GM19099 (cell line): ENCODE data around the gene RNPEPL1.

Source experiments
- POLR2A ChIP-seq: IDR thresholded peaks from 3 replicates; pipeline ENCODE4 v1.6.1; 2011; ENCODE audit warnings: low read depth; ENCODE audit not compliant: insufficient read length; ENCODE audit errors: extremely low read depth

The RNPEPL1 gene

DNA sequence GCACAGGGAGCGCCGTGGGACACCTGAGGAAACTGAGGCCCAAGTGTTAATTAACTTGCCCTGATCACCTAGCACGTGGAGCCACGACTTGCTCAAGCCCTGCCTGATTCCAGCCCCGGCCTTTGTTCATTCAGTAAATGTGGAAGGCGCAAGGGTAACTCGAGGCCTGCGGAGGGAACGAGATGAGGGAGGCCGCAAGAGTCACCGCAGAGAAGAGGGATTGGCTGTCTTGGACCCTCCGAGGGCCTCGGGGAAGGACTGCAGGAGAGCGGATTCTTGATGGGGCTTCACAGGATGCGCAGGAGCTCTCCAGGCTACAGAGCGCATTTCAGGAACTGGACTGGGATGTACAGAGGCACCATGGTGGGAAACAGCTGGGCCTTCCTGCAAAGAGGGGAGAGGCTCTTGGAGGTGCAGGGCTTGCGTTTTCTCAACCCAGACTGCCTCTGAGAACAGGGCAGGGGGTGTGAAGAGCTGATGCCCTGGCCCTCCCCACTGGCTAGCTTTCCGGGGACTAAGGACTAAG is 10.0 kb upstream of the RNPEPL1 start:
- no peak for TF ChIP-seq POLR2A

DNA sequence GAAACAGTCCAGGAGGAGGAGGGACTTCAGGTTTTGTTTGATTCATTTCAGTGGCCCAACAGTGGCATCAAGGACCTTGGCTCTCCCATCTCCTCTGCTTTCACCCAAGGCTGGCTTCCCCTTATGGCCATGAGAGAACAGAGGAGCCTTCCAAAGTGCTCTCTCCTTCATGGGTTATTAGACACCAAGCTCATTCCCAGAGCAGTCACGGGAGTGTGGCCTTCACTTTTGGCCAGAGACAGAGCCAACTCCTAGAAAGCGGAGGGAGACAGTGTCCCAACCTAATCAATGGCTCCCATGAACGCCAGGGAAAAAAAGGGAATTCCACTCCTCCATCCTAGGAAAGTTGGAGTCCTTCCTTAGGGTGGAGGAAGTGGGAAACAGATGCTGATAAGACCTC is 9.0 kb upstream of the RNPEPL1 start:
- no peak for TF ChIP-seq POLR2A

DNA sequence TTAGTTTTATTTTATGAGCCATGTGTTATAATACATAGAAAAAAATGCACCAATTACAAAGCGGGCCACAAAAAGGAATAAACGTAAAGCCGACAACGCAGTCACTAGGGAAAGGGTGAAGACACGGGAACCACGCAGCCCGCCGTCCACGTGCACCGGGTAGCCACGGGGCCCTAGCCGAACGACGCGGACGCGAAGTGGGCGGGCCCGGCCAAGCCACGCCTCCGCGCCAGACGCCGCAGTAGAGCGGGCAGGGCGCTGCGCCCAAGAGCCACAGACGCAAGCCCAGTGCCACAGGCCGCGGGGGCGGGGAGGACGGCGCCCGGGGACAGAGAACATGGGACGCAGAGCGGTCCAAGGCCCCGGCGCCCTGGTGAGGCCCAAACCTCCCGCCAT is 8.2 kb upstream of the RNPEPL1 start, which contains the start of gene DUSP28:
Gene DUSP28 (plus strand): TSS at position 274 of the 396 bp plus-strand sequence. CDS start 328 bp downstream, outside the sequence.
- TF ChIP-seq POLR2A, result peak; percentile 80

DNA sequence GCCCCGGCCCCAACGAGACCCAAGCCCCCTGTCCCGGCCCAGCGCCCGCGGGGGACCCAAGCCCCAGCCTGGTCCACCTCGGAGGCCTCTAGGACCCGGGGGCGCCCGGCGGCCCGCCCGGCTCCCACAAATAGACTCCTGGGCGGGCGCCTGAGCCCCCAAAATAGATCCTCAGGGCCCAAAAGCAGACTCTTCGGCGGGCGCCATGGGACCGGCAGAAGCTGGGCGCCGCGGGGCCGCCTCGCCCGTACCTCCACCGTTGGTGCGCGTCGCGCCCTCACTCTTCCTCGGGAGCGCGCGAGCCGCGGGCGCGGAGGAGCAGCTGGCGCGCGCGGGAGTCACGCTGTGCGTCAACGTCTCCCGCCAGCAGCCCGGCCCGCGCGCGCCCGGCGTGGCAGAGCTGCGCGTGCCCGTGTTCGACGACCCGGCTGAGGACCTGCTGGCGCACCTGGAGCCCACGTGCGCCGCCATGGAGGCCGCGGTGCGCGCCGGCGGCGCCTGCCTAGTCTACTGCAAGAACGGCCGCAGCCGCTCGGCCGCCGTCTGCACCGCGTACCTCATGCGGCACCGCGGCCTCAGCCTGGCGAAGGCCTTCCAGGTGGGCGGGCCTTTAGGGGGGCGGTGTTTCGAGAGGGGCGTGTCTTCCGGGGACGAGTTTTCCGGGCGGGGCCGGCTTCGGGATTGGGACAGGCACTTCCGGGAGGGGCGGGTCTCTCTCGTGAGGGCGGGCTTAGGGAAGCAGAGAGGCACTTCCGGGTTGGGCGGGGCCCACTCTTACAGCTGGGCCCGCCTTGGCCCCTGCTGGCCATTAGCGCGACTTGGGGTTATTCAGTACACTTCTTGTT is 7.6 kb upstream of the RNPEPL1 start:
- TF ChIP-seq POLR2A, result peak; percentile 95

DNA sequence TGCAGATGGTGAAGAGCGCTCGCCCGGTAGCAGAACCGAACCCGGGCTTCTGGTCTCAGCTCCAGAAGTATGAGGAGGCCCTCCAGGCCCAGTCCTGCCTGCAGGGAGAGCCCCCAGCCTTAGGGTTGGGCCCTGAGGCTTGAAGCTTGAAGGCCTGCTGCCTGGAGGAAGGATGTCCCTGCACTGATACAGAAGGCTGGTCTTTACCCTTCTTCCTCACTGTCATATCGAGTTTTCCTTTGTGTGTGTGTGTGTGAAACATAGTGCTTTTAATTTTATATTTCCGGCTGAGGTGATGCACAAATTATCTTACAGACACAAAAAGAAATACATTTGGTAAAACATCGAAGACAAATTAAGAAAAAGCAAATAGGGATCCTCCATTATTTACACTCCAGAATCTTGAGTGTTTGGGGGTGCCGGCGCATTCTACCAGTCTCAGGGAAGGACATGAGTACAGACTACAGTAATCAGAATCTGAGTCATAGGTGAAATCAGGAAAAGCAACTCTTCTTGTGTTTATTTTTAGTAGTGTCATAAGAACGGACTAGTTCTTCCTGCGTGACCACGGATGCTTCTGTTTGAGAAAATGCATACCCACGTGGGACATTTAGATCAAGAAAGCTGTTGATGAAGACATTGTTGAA is 6.8 kb upstream of the RNPEPL1 start:
- TF ChIP-seq POLR2A, result no peak

DNA sequence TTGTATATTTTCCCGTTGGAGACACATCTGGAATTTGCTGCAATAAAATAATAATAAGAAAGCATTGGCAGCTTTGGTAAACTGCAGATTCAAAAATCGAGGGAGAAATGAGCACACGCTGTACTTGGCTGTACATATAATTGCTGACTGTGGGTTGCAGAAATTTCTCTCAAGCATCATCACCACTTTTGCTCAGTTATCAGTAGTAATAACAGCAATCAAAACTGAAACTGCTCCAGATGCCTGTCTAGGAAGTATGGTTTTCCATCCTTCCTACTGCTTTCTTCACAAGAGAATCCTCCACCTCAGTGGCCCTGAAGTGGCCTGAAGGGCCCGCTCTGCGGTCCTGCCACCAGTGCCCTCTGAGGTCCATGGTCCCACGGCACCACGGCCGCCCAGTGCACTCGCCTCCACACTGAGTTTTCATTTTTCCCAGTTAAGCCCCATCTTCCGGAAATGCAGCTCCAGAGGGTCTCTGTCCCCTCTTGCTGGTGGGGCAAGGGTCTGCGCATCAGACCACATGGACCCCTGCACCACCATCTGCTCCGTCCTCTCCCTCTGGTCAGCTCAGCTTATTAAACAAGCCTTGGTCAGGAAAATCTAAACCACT is 4.2 kb upstream of the RNPEPL1 start:
- no peak for TF ChIP-seq POLR2A

DNA sequence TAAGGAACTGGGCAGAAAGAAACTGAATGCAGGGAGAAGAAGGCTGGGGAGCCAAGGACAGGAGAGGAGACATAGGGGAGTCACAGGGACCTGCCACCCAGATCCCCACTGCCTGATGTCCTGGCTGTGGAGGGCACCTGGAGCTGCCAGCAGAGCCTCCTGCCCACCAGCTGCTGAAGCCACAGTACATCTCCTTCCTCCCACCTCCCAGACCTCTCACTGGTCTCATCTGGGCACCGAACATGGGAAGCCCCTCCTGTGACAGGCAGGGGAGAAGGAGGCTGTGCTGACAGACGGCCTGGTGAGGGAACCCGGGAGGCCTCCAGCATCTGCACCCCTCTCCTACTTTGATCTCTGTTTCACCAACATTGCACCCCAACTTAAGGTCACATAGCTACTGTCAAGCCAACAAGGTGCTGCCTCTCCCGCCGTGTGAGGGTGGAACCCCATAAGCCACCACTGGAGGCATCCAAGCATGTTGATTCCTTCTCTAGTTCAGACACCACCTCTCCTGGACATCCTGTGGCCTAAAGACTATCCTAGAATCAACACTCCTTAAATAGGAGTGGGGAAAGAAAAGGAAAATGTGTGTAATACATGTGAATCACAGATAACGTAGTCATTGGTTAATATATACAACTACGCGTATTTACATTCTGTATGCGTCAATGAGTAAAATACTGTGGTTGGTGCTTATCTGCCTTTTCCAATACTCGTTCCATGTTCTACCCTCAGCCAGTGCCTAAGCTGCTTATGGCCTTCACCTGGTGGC is 3.5 kb upstream of the RNPEPL1 start:
- peak; percentile 16 for TF ChIP-seq POLR2A

DNA sequence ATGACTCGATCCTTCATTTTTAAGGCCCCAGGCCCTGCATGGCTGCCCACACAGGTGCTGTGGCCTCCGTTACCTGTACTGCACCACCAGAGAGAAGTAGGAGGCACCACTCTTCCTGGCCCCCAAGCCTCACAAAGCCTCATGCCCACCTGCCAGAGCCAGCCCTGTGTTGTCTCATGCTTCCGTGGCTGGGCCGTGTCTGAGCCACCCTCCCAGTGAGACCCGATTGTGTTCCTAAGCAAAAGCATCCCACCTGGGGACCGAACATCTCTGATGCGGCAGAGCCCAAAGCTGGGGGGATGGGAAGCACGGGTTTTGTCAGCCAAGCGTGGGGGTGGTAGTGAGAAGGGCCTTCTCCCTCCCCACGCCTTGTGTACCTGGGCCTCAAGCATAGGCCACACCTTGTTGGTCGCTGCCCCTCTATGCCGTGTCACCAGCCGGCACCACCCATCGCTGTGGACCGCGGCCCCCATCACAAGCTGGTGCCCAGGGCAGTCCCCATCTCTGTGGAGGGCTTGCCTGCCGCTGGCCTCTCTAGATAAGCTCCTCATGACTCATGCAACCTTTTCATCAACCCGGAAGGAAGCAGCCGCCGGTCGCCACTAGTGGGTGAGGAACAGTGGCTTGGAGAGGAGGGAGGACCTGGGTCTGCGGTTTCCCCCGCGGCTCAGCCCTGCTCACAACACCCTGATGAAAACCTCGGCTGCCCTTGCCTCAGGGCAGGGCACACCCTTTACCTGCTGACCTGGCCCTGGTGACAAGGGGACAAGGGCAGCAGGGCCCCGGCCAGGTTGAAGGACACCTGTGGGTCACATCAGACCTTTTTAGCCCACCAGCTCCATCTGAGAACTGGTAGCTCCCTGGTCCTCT is 2.7 kb upstream of the RNPEPL1 start:
- peak; percentile 64 for TF ChIP-seq POLR2A

DNA sequence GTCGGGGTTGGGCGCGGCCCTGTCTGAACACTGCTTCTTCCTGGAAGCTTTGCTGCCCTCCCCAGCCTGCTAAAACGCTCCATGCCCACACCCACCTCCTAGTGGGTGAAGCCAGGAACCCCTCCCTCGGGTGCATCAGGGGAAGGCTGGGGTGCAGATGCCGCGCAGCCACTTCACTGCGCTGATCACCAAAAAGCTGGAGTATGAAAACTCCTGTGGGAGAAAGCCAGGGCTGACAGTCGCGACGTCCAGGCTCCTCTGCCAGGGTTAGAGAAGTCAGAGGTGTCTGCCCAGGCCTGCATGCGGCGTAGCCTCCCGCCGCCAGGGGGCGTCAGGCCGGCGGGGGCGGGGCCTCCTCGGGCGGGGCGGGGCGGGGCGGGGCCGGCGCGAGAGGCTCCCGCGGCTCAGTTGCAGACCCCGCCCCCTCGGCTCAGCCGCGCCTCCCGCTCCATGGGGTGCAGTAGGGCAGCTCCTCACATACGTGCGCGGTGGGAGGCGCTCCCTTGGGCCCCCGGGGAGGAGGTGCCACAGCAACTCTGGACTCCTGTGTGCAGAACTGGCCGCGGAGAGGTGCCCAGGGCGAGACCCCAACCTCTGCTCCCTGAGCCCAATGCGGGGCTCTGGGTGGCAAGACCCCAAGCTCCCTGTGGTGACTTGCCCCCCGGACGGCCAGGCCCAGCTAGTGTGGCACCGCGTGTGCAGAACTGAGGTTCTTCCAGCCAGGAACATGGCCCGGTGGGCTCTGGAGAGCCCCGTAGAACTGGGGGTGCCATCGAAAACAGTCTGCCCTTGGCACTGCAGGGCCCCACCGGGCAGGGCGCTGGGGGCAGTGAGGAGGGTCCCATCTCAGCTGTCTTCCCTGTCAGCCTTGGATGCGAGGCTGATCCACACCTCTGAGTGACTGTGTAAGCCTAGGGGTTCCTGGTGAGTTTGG is 1.8 kb upstream of the RNPEPL1 start:
- peak; percentile 53 for TF ChIP-seq POLR2A

DNA sequence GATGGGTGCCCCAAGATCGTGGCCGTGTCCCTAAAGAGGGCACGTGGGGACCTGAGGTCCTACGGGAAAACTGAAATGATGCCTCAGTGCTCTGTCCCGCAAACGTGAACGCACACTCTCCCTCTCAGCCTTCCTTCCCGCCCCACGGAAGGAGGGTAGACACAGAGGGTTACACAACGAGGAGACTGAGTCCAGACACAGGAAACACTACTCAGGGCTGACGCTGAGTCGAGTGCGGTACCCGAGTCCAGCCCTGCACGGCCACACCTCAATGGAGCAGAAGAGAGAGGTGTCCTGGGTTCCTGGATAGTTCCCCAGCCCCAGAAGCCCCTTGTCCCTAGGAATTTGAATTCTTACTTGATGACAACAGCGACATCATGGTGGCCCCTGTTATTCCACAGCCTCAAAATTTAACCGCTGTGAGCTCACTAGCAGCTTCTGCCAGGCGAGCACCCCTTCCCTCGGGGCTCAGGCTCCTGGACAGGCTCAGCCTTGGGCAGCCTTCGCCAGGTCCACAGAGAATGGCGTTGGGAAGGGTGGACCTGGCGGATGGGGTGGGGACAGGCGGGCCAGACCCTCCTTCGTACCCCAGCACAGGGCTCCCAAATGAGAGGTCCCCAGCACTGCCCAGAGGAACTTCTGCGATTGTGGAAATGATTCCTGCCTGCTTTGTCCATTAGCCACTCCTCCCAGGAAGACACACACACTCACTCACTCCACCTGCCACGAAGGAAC is 980 bp upstream of the RNPEPL1 start:
- TF ChIP-seq POLR2A, result no peak

DNA sequence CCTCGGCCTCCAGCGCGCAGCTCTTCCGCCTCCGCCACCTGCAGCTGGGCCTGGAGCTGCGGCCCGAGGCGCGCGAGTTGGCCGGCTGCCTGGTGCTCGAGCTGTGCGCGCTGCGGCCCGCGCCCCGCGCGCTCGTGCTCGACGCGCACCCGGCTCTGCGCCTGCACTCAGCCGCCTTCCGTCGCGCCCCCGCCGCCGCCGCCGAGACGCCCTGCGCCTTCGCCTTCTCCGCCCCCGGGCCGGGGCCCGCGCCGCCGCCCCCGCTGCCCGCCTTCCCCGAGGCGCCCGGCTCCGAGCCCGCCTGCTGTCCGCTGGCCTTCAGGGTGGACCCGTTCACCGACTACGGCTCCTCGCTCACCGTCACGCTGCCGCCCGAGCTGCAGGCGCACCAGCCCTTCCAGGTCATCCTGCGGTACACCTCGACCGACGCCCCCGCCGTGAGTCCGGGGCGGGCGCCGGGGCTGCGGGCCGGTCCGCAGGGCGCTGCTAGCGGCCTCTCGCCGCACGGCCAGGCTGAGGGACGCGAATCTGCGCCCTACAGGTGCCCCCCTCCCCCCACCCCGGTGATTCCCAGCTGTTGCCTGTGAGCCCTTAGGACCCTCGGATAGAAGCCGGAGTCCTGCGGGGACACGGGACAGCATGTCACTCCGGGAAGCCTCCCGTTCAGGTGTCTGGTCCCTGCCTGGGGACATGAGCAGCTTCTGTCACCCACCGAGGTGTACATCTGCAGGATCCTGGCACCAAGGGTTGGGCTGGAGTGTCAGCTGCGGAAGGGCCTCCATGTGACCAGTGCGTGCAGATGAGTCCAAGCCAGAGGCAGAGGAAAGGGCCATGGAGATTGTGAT is 616 bp downstream of the RNPEPL1 start:
- TF ChIP-seq POLR2A, result peak; percentile 40
